ENCODE results near the gene EFNA5. TPM values are rescaled to one million over a fixed set of nuclear protein-coding genes. Genes with fewer than 3 reads are reported as not detected.

The EFNA5 gene
- polyA plus RNA-seq, 1 of the 3 experiments (the other 2 are of a cell fraction) = 0.81 TPM

DNA sequence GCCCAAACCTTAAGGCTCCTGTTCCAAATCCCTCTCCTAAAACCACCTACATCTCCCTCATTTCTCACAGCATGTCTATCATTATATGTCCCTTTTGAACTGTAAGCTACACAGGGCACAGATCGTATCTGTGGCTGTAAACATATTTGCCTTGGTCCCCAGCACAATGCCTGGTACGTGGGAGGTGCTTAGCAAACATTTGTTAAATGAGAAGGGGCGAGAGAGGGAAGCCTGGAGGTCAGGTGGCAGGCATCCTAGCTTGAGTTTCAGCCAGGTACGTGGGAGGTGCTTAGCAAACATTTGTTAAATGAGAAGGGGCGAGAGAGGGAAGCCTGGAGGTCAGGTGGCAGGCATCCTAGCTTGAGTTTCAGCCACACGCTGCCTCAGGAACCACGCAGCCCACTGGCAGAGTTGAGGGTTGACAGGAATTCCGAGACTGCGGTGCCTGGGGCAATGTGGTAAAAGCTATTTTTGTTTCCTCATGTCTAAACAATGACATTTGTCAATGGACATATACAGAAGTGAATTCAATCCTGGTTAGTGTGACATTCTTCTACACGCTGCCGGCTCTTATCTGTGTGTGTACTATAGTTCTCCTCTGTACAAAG is 113.6 kb downstream of the EFNA5 start:
- H3K36me3 ChIP-seq (replicated peaks in 1 of 2; ENCODE audit: control insufficient read depth in 1 of 2, insufficient read depth in 2 of 2, low read length in 1 of 2) = no peaks in the 10 kb centered on the region
- POLR2A ChIA-PET = interaction anchor here (0.8 kb wide), 1 partner anchor 113 kb away, joined by 4 read pairs; no protein-coding TSS in a partner anchor
- no peak overlapping the region for H2AFZ ChIP-seq (ENCODE audit: low read depth)
- no peaks in the 10 kb centered on the region for H3K79me2 ChIP-seq (ENCODE audit: insufficient read depth)
- H4K20me1 ChIP-seq (ENCODE audit: insufficient read depth) = no peaks in the 10 kb centered on the region
- H3K4me1 ChIP-seq (ENCODE audit: control insufficient read depth in 1 of 2, insufficient read depth in 2 of 2, low read depth in 1 of 2, low read length in 1 of 2) = peaks cover 12 to 32% of the 10 kb centered on the region in 2 experiments; a peak in 3 of 4 replicates
- H3K4me2 ChIP-seq = no peak overlapping the region
- no peak for DNase-seq
- CTCF ChIA-PET = interaction anchor here (0.9 kb wide), 1 partner anchor 18 kb away, joined by 4 read pairs; no protein-coding TSS in a partner anchor
- H3K9ac ChIP-seq = no peak overlapping the region
- no peaks in the 10 kb centered on the region for H3K9me2 ChIP-seq
- no peak for TF ChIP-seq NRF1 (IDR thresholded peaks at IDR 0.05; ENCODE audit: low read depth, low read length)
- TF ChIP-seq MXI1 (IDR thresholded peaks at IDR 0.05; ENCODE audit: low read depth, low read length) = no peak
- TF ChIP-seq, protein P1, sequence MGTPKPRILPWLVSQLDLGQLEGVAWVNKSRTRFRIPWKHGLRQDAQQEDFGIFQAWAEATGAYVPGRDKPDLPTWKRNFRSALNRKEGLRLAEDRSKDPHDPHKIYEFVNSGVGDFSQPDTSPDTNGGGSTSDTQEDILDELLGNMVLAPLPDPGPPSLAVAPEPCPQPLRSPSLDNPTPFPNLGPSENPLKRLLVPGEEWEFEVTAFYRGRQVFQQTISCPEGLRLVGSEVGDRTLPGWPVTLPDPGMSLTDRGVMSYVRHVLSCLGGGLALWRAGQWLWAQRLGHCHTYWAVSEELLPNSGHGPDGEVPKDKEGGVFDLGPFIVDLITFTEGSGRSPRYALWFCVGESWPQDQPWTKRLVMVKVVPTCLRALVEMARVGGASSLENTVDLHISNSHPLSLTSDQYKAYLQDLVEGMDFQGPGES (IDR thresholded peaks at IDR 0.05; ENCODE audit: low read depth, low read length) = no peak
- peak; percentile 34; the same call in 1 of the 2 replicates for TF ChIP-seq TCF12 (IDR thresholded peaks at IDR 0.05)
- TF ChIP-seq GABPA (IDR thresholded peaks at IDR 0.05; ENCODE audit: low read depth) = no peak
- H3K27me3 ChIP-seq (ENCODE audit: insufficient read depth) = no peaks in the 10 kb centered on the region
- H3K27ac ChIP-seq (ENCODE audit: low read depth in 2 of 2, low read length in 1 of 2) = no peak overlapping the region
- H3F3A ChIP-seq (replicated peaks; ENCODE audit: insufficient read depth) = peaks cover 9% of the 10 kb centered on the region
- 70% methylated on average over 11 of the region's 11 CpGs for WGBS (ENCODE audit: low lambda C conversion rate)
- H3K9me3 ChIP-seq = no peaks in the 10 kb centered on the region
- H3K4me3 ChIP-seq (ENCODE audit: low read depth in 2 of 2, low read length in 1 of 2) = no peak overlapping the region

DNA sequence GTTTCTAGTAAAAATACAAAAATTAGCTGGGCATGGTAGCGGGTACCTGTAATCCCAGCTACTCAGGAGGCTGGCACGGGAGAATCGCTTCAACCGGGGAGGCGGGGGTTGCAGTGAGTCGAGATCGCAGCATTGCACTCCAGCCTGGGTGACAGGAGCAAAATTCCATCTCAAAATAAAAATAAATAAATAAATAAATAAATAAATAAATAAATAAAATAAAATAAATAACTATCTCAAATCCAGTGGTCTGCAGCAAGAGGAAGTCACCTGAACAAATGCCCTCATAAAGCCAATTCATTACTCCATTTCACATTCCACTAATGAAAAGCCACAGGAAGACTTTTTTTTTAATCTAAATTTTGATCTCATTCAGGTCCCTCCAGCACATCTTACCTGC is 114.2 kb downstream of the EFNA5 start:
- Histone ChIP-seq H3K27me3 (ENCODE audit: insufficient read depth) (no peaks in the 10 kb centered on the region), H3K4me3 (ENCODE audit: low read depth in 2 of 2, low read length in 1 of 2) (no peak overlapping the region), H3K27ac (ENCODE audit: low read depth in 2 of 2, low read length in 1 of 2) (no peak overlapping the region), H4K20me1 (ENCODE audit: insufficient read depth) (no peaks in the 10 kb centered on the region), H3F3A (replicated peaks; ENCODE audit: insufficient read depth) (peaks cover 9% of the 10 kb centered on the region), H3K4me2 (no peak overlapping the region), H3K9me2 (no peaks in the 10 kb centered on the region), H3K9ac (no peak overlapping the region), H3K79me2 (ENCODE audit: insufficient read depth) (no peaks in the 10 kb centered on the region), H3K4me1 (ENCODE audit: control insufficient read depth in 1 of 2, insufficient read depth in 2 of 2, low read depth in 1 of 2, low read length in 1 of 2) (peaks cover 12 to 32% of the 10 kb centered on the region in 2 experiments; a peak in 3 of 4 replicates), H3K36me3 (replicated peaks in 1 of 2; ENCODE audit: control insufficient read depth in 1 of 2, insufficient read depth in 2 of 2, low read length in 1 of 2) (no peaks in the 10 kb centered on the region), H3K9me3 (no peaks in the 10 kb centered on the region), H2AFZ (ENCODE audit: low read depth) (no peak overlapping the region)
- CTCF ChIA-PET = interaction anchor here (0.9 kb wide), 1 partner anchor 18 kb away, joined by 4 read pairs; no protein-coding TSS in a partner anchor
- POLR2A ChIA-PET = interaction anchor here (0.8 kb wide), 1 partner anchor 113 kb away, joined by 4 read pairs; no protein-coding TSS in a partner anchor
- TF ChIP-seq RXRA (IDR thresholded peaks at IDR 0.05; ENCODE audit: borderline replicate concordance, low read depth) = no peak
- TF ChIP-seq RCOR1 (IDR thresholded peaks at IDR 0.05; ENCODE audit: low read length) = no peak
- TF ChIP-seq, protein P1 (IDR thresholded peaks at IDR 0.05; ENCODE audit: low read depth, low read length) = no peak
- TF ChIP-seq TEAD4 (IDR thresholded peaks at IDR 0.05; ENCODE audit: borderline replicate concordance, insufficient read depth) = no peak
- no peak for TF ChIP-seq FOSL2 (IDR thresholded peaks at IDR 0.05; ENCODE audit: borderline replicate concordance, low read depth)
- TF ChIP-seq EP300 (IDR thresholded peaks at IDR 0.05; ENCODE audit: borderline replicate concordance in 1 of 2, low read depth in 1 of 2, low read length in 1 of 2) = no peak
- no peak for TF ChIP-seq NFIC (IDR thresholded peaks at IDR 0.05; ENCODE audit: borderline replicate concordance)
- TF ChIP-seq CHD2 (IDR thresholded peaks at IDR 0.05; ENCODE audit: low read length, partially characterized antibody) = no peak
- TF ChIP-seq, protein P2, sequence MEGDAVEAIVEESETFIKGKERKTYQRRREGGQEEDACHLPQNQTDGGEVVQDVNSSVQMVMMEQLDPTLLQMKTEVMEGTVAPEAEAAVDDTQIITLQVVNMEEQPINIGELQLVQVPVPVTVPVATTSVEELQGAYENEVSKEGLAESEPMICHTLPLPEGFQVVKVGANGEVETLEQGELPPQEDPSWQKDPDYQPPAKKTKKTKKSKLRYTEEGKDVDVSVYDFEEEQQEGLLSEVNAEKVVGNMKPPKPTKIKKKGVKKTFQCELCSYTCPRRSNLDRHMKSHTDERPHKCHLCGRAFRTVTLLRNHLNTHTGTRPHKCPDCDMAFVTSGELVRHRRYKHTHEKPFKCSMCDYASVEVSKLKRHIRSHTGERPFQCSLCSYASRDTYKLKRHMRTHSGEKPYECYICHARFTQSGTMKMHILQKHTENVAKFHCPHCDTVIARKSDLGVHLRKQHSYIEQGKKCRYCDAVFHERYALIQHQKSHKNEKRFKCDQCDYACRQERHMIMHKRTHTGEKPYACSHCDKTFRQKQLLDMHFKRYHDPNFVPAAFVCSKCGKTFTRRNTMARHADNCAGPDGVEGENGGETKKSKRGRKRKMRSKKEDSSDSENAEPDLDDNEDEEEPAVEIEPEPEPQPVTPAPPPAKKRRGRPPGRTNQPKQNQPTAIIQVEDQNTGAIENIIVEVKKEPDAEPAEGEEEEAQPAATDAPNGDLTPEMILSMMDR (IDR thresholded peaks at IDR 0.05) = no peak
- no peak for DNase-seq
- 99% methylated on average over 7 of the region's 7 CpGs for WGBS (ENCODE audit: low lambda C conversion rate)

Measured in SK-N-SH (cell line).